Measurements from ENCODE around the gene BSND.
A peak's percentile ranks its signal among the peaks of the same experiment; 100 is the strongest.

The BSND gene

GRCh38 chr1:54950006-54950368 lies 48.7 kb upstream of the BSND start:
- ChIA-PET POLR2A (interaction anchor here (0.6 to 1.3 kb wide), 4 partner anchors 10 to 158 kb away, joined by 3 to 8 read pairs (median 4); no protein-coding TSS in a partner anchor), CTCF (interaction anchor here (0.6 to 8.3 kb wide), 33 partner anchors 9 to 1472 kb away, joined by 3 to 172 read pairs (median 6); partner anchors contain the start of gene BSND)
- no peaks in the 10 kb centered on the region for H3K9me3 ChIP-seq (ENCODE audit: control insufficient read depth, insufficient read depth, low read depth, low read length)
- H3K4me1 ChIP-seq (ENCODE audit: control insufficient read depth, insufficient read depth, low read length), result no peaks in the 10 kb centered on the region
- H3K36me3 ChIP-seq (ENCODE audit: control insufficient read depth in 2 of 2, insufficient read depth in 1 of 2, low read length in 2 of 2), result no peaks in the 10 kb centered on the region
- TF ChIP-seq PRDM6 (tag by site-specific recombination; IDR thresholded peaks at IDR 0.05) (no peak), SETDB1 (IDR thresholded peaks at IDR 0.05; ENCODE audit: insufficient read length, low read length) (no peak), SCRT1 (tag by site-specific recombination; IDR thresholded peaks at IDR 0.05; ENCODE audit: borderline replicate concordance) (no peak), ZNF837 (tag by site-specific recombination; IDR thresholded peaks at IDR 0.05) (no peak), BCL11B (tag by site-specific recombination; IDR thresholded peaks at IDR 0.05; ENCODE audit: low read depth) (no peak), ZNF792 (tag by site-specific recombination; IDR thresholded peaks at IDR 0.05) (no peak), ZNF571 (tag by site-specific recombination; IDR thresholded peaks at IDR 0.05) (no peak), ZNF10 (tag by site-specific recombination; IDR thresholded peaks at IDR 0.05) (no peak), ZNF76 (tag by site-specific recombination; IDR thresholded peaks at IDR 0.05; ENCODE audit: borderline replicate concordance, low read depth) (no peak), ZNF133 (tag by site-specific recombination; IDR thresholded peaks at IDR 0.05) (no peak), ZNF341 (tag by site-specific recombination; IDR thresholded peaks at IDR 0.05; ENCODE audit: low read depth) (no peak)
- TF ChIP-seq, protein P1, sequence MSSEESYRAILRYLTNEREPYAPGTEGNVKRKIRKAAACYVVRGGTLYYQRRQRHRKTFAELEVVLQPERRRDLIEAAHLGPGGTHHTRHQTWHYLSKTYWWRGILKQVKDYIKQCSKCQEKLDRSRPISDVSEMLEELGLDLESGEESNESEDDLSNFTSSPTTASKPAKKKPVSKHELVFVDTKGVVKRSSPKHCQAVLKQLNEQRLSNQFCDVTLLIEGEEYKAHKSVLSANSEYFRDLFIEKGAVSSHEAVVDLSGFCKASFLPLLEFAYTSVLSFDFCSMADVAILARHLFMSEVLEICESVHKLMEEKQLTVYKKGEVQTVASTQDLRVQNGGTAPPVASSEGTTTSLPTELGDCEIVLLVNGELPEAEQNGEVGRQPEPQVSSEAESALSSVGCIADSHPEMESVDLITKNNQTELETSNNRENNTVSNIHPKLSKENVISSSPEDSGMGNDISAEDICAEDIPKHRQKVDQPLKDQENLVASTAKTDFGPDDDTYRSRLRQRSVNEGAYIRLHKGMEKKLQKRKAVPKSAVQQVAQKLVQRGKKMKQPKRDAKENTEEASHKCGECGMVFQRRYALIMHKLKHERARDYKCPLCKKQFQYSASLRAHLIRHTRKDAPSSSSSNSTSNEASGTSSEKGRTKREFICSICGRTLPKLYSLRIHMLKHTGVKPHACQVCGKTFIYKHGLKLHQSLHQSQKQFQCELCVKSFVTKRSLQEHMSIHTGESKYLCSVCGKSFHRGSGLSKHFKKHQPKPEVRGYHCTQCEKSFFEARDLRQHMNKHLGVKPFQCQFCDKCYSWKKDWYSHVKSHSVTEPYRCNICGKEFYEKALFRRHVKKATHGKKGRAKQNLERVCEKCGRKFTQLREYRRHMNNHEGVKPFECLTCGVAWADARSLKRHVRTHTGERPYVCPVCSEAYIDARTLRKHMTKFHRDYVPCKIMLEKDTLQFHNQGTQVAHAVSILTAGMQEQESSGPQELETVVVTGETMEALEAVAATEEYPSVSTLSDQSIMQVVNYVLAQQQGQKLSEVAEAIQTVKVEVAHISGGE (tag by site-specific recombination; conservative IDR thresholded peaks at IDR 0.05; ENCODE audit: low read depth), result no peak
- TF ChIP-seq, protein P2, sequence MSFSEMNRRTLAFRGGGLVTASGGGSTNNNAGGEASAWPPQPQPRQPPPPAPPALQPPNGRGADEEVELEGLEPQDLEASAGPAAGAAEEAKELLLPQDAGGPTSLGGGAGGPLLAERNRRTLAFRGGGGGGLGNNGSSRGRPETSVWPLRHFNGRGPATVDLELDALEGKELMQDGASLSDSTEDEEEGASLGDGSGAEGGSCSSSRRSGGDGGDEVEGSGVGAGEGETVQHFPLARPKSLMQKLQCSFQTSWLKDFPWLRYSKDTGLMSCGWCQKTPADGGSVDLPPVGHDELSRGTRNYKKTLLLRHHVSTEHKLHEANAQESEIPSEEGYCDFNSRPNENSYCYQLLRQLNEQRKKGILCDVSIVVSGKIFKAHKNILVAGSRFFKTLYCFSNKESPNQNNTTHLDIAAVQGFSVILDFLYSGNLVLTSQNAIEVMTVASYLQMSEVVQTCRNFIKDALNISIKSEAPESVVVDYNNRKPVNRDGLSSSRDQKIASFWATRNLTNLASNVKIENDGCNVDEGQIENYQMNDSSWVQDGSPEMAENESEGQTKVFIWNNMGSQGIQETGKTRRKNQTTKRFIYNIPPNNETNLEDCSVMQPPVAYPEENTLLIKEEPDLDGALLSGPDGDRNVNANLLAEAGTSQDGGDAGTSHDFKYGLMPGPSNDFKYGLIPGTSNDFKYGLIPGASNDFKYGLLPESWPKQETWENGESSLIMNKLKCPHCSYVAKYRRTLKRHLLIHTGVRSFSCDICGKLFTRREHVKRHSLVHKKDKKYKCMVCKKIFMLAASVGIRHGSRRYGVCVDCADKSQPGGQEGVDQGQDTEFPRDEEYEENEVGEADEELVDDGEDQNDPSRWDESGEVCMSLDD (tag by site-specific recombination; IDR thresholded peaks at IDR 0.05), result no peak
- no peak overlapping the region for H3K27ac ChIP-seq (ENCODE audit: extremely low read depth, low read depth, low read length)
- H3K4me3 ChIP-seq (ENCODE audit: low read depth, low read length), result no peak overlapping the region

DNA sequence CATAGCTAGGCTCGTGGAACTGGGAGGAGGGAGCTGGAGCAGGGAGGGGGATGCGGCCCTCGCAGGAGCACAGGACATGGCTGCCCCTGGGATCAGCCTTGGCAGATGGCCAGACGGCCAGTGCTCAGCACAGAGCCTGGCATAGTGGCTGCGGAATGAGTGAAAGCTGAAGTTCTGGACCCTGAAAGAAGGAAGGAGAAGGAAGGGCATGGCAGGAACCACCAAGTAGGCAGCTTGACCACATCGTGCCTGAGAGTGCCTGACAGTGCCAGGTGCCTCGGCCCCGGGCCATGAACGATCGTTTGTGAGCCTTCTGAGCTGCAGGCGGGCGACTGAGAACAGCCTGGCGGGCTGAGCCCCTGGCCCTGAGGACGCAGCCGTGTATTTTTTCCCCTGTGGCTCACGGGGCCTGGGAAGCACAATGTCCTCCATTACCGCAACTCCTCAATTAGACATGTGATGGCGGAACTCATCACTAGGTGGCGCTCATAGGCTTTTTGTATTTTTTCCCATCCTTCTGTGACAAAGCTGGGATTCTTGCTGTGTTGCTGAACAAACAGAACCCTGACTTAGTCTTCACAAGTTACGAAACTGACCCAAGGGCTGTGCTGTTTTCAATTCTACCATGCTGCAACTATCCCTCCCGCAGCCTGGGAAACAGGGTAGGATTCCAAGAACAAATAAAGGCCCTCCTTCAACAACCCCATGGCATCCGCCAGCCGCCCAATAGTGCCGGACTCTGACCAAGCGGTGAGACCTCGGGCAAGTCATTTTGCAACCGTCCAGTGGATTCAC lies 48.2 kb upstream of the BSND start:
- no peak overlapping the region for H3K4me3 ChIP-seq (ENCODE audit: low read depth, low read length)
- CTCF ChIA-PET, result interaction anchor here (0.6 to 8.3 kb wide), 42 partner anchors 10 to 1473 kb away, joined by 3 to 172 read pairs (median 5); partner anchors contain the start of gene BSND
- H3K36me3 ChIP-seq (ENCODE audit: control insufficient read depth in 2 of 2, insufficient read depth in 1 of 2, low read length in 2 of 2), result no peaks in the 10 kb centered on the region
- H3K27ac ChIP-seq (ENCODE audit: extremely low read depth, low read depth, low read length), result 0 out of 2 replicates have a peak overlapping the region, but pooled peaks have one; percentile 0
- no peaks in the 10 kb centered on the region for H3K9me3 ChIP-seq (ENCODE audit: control insufficient read depth, insufficient read depth, low read depth, low read length)
- POLR2A ChIA-PET, result interaction anchor here (1.2 to 1.3 kb wide), 3 partner anchors 10 to 71 kb away, joined by 3 to 6 read pairs (median 3); no protein-coding TSS in a partner anchor
- H3K4me1 ChIP-seq (ENCODE audit: control insufficient read depth, insufficient read depth, low read length), result no peaks in the 10 kb centered on the region
- 0 out of 2 replicates have a peak, but pooled peaks have one; percentile 30 for TF ChIP-seq YY2 (tag by site-specific recombination; IDR thresholded peaks at IDR 0.05)
- no peak for TF ChIP-seq ZEB2 (tag by site-specific recombination; IDR thresholded peaks at IDR 0.05)
- peak; percentile 77; the same call in 1 of the 2 replicates for TF ChIP-seq YY1 (tag by site-specific recombination; IDR thresholded peaks at IDR 0.05)
- no peak for TF ChIP-seq ZNF677 (tag by site-specific recombination; IDR thresholded peaks at IDR 0.05)
- TF ChIP-seq CTCF (tag by site-specific recombination; IDR thresholded peaks at IDR 0.05), result peak; percentile 78

Data from HEK293 (cell line).